NCI-H1105 (cell line): ENCODE results near the gene TSEN34.
"Not testable (repeated sequence)": the region's sequence is repeated elsewhere in the genome, so short reads cannot be mapped to it uniquely, and the experiment has no call there.

Source experiments
- DNase-seq: peaks from one replicate; lab custom pipeline; 2025; lab: John Stamatoyannopoulos, UW

TSEN34 gene

GRCh38 chr19:54188215-54188871 is 2.8 kb upstream of the TSEN34 start:
- no peak for DNase-seq

GRCh38 chr19:54189145-54189734 is 1.9 kb upstream of the TSEN34 start, which contains the start of gene MBOAT7:
Gene MBOAT7, minus strand, starts transcription at chr19:54189580. Its CDS starts 1,072 bp downstream, at chr19:54188508.
- DNase-seq: no peak

- DNase-seq: peak; percentile 100
These were observed 1.2 kb upstream of the TSEN34 start for GRCh38 chr19:54189735-54190502.

GRCh38 chr19:54190503-54191010 is 551 bp upstream of the TSEN34 start:
- DNase-seq: peak; percentile 100

- no peak for DNase-seq
These were observed 824 bp downstream of the TSEN34 start for GRCh38 chr19:54191811-54192453.

- DNase-seq: no peak
These were observed 1.9 kb downstream of the TSEN34 start for GRCh38 chr19:54193011-54193410.

- DNase-seq: not testable (repeated sequence)
These were observed 3.4 kb downstream of the TSEN34 start for GRCh38 chr19:54194463-54194862.

- DNase-seq: no peak
These were observed 5.4 kb downstream of the TSEN34 start for GRCh38 chr19:54196536-54196935.

- no peak for DNase-seq
These were observed 6.0 kb downstream of the TSEN34 start for GRCh38 chr19:54197121-54197520.

- DNase-seq: no peak
These were observed 8.3 kb downstream of the TSEN34 start for GRCh38 chr19:54199401-54199800.

GRCh38 chr19:54201172-54201701 is 10.1 kb downstream of the TSEN34 start:
- DNase-seq: no peak

- DNase-seq: no peak
These were observed 10.9 kb downstream of the TSEN34 start for GRCh38 chr19:54201980-54202379.

GRCh38 chr19:54203151-54203611 is 12.1 kb downstream of the TSEN34 start:
- no peak for DNase-seq

GRCh38 chr19:54204767-54205468 is 13.8 kb downstream of the TSEN34 start:
- no peak for DNase-seq

- DNase-seq: no peak
These were observed 15.1 kb downstream of the TSEN34 start for GRCh38 chr19:54206030-54206830.

GRCh38 chr19:54206831-54207177 is 15.7 kb downstream of the TSEN34 start:
- DNase-seq: no peak

- not testable (repeated sequence) for DNase-seq
These were observed 16.1 kb downstream of the TSEN34 start for GRCh38 chr19:54207193-54207592.

GRCh38 chr19:54207676-54207982 is 16.5 kb downstream of the TSEN34 start:
- DNase-seq: no peak

GRCh38 chr19:54207983-54208783 is 17.1 kb downstream of the TSEN34 start:
- no peak for DNase-seq

- no peak for DNase-seq
These were observed 17.6 kb downstream of the TSEN34 start for GRCh38 chr19:54208784-54209057.
